ENCODE measurements around the gene ARL3.
A peak's percentile ranks its signal among the peaks of the same experiment; 100 is the strongest.

Gene ARL3

DNA sequence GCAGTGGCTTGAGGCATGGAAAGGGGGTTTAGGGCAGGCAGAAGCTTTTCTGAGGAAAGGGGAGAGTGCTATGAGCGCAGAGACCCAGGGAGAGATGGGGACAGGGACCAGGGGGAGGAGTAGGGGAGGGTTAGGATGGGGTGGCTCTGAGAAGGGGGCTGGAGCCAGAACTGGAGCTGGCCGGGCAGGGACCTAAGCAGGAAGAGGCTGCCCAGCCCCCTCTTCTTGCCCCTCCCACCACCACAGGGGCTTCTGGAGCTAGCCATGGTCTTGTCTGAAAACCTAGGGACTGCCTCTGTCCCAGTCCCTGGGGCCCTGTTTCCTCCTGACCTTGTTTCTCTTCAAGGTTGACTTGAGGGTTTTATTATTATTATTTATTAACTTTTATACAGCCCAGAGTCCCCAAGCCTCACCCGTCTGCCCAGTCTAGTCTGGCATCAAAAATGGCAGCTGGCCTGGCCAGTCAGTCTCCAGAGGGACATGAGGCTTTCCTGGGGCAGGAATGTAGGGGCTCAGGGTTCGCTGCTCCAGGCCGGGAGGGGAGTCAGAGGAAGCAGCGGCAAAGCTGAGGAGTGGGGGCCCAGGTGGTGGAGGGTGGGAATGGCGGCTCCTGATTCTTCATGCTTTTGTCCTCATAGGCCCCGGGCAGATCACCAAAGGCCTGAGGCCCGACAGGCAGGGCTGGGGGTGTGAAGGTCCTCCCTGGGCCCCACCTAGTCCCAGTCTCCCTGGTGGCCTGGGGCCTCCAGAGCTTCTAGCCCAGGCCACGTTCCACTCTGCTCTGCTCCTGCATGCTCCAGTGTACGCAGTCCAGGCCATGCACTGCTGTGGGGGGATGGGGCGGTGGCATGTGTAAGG, 64.2 kb downstream of the ARL3 start:
- no peak for DNase-seq

DNA sequence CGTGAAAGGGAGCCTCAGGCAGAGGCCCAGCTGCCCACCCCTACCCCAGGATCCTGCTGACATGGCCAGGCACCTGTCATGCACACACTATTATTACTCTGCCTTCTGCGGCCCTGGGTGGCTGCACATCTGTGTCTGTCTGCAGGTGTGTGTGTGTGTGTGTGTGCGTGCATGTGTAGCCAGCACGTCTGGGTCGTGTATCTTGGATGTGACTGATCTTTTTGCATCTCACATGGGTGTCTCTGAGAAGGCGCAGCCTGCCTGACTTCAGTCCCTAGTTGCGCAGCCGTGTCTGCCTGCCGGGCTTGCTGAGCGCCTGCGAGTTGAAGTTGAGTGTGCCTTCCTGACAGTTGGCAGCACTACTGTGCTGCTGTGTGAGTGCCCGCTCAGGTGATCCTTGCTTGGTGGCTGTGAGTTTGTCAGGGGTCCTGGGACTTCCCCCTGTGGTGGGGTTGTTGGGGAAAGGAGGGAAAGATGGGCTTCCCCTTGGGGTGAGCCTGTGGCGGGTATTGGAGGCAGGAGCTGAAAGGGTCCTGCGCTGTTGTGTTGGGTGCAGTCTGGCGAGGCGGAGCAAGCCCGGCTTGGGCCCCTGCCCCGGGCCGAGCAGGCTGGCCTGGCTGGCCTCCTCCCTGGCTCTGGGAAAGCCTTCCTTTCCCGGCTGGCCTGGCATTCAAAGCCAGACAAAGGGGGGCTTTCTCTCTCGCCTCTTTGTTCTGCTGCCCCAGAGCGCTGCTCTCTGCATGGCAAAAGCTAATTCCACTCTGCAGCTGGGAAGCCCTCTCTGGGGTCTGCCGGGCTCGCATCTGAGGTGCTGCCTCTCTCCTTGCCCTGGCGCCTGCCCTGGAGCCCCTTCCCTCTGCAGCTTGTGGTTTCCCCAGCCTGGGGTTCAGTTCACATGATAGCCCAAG, 65.1 kb downstream of the ARL3 start:
- peak in 2 of 4 experiments; percentile 18 to 40 for DNase-seq

DNA sequence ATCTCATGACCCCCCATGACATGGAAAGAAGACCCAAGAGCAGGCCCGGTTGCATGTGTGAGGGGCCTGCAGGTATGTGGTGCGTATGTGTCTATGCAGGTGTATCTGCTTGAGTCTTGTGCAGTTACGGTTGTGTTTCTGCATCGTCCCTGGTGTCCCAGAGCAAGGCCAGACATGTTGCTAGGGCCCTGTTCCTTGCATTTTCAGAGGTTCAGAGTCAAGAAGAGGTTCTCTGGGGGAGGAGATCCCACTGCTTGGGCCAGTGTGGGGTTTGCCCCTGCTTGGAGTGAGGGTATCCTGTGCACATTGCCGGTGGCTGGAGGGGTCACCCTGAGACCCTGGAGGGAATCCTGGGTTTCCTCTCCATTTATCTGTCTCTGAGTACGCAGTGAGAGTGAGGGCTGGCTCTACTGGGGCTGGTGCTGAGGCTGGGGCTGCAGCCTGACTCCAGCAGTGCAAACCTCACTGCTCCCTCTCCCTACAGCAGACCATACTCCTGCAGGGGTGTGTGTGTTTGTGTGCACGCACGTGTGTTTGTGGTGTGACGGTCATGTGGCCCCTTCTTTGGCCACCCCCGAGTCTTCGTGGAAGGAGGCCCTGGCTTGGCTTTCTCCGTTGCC, 65.8 kb downstream of the ARL3 start:
- DNase-seq: no peak

DNA sequence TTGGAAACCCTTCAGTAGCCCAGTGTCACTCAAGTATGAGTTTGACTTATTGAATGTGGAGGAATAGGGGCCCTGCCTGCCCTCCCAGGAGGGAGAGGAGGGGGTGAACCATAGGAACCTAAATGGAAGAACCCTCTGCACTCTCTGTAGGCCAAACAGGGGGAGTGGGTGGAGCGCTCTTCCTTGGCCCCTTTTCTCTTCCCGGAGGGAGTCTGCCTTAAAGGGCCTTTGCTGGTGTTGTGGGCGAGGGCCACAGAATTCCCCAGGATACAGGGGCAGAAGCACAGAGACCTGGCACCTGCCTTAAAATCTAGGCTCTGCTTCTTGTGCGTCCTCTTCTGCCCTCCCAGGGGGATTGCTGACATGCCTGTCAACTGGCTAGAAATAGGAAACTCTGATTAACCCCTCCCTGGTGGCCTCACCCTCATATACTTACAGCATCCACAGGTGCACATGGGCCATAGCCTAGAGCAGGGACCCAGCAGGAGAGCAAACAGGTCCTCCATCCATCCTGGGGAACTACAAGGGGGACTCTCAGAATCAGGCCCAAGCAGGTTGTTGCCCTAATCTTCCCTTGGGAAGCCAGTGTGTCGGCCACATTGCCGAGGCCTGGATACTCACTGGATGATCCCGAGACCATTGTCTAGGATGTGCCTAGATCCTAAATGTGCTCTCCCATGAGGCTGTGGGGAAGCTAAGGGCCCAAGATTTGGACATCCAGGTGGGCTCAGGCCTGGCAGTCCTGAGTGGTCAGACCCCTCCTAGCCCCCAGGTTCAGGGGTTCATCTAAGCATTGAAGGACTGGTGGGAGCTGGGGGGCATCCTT, 66.5 kb downstream of the ARL3 start:
- DNase-seq: no peak

DNA sequence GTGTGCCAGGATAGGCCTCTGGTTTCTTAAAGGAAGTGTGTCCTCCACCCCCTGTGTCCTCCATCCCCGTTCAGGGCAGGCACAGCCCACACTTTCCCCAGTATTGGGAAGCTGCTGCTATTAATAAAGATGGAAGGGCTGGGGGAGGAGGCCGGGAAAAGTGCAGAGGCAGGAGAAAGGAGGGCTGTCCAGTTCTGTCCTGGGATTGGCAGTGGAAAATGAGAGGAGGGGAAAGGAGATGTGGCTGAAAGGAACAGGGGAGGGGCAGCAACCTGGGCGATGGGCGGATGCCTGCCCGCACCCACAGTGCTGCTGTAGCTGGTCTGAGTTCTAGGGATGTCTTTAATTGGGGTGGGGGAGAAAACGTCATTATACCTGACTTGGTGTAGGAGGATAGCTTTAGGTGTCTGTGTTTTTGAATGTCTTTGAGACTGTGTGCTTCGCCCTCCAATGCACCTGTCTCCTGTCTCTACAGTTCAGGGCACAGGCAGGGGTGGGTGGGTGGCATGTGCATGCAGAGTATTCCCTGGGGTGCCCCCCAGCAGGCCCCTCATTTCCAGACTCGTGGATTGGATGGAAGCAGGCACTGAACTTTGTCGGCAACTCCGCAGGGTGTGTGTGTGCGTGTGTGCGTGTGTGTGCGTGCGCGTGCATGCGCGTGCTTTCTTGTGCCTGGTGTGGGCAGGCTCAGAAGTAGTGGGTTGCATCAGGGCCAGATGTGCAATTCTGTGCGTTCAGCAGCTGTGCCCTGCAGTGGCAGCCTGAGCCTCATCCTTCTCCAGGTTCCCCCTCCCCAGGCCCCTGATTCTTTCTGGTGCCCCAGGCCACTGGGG, 67.4 kb downstream of the ARL3 start:
- peak in 1 of 4 experiments; percentile 39 for DNase-seq

DNA sequence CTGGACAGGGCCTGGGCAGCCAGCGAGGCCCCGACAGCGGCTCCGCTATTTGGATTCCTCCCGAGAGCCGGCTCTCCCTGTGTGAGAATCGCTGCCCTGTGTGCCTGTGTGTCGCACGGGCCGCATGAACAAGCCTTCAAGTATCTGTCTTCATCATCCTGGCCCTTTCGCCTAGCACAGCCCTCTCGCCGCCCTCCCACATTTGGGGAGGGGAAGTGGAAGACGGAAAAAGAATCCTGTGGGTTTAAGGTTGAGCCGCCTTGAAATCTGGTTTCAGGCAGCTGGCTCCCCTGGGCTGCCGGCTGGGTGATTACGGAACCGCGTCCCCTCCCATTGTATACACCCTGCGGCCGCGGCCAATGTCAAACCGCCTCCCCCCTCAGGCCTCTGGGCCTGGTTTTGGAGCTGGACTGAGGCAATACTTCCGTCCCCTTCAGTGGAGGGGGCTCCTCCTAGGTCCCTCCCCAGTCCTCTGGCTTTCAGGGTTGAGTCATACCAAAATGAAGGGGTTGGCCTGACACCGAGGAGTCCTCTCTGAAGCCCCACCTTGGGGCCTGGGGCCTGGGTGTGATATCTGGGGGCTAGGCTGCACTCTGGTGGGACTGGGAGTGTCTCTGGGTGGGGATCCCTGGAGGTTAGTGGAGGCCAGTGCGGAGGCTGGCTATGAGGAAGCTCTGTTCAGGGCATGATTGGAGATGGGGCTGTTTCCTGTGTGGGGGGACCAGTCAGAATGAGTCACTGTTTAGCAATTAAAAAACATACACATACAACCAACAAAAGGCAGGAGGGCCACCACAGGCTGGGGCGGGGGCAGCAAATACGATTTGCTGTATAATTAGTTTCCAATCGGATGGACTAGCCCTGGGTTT, 68.2 kb downstream of the ARL3 start:
- peak in 3 of 4 experiments; percentile 49 to 52 (median 50) for DNase-seq

DNA sequence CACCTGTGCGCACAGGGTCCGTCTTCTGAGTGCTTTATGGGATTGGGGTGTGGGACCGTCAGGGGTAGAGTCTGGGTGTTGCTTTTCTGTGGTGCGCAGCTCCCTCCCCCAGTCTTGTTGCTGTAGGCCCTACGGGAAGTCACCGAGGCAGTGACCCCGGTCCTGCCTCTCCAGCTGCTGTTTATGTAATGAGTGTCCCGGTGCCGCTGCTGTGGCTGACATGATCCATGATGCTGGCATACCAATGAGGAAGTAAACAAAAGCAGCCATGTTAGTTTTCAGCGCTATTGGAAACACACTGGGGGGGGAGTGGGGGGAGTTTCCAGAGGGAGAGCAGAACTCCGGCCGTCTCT, 68.8 kb downstream of the ARL3 start:
- peak in 1 of 4 experiments; percentile 44 for DNase-seq

DNA sequence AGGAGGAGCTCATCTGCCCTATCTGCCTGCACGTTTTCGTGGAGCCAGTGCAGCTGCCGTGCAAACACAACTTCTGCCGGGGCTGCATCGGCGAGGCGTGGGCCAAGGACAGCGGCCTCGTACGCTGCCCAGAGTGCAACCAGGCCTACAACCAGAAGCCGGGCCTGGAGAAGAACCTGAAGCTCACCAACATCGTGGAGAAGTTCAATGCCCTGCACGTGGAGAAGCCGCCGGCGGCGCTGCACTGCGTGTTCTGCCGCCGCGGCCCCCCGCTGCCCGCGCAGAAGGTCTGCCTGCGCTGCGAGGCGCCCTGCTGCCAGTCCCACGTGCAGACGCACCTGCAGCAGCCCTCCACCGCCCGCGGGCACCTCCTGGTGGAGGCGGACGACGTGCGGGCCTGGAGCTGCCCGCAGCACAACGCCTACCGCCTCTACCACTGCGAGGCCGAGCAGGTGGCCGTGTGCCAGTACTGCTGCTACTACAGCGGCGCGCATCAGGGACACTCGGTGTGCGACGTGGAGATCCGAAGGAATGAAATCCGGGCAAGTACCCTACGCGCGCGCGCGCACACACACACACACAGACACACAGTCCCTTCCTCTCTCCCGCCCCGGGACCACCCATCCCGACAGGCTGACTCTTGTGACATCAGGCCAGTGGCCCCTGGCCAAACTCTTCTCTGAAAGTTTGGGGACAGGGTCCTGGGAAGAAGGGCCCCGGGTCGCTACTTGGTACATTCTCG, 69.4 kb downstream of the ARL3 start:
- peak; percentile 43 to 81 (median 53) for DNase-seq

DNA sequence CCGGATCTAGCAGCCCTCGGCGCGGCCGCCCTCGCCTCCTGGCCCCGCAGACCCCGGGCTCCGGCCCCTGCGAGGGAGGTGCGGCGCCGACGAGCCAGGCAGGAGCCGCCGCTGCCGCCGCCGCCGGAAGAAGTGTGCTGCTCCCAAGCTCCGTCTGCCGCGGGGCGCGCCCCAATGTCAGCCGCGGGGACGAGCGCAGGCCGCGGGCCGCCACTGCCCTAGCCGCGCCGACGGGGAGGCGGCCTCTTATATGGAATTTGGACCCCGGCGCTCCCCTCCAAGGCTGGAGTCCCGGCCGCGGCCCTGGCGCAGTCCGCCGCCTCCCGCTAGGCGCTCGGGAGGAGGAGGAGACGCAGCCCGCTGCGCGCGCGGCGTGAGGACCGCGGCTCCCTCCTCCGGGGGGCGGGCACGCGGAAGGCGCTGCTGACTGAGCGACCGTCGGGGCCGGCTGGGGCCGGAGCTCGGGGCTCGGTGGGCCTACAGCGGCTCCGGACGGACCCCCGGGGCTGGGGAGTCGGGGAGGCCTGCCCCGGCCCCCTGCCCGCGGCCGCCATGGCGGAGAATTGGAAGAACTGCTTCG, 70.0 kb downstream of the ARL3 start, which contains the start of gene TRIM8:
Gene TRIM8 (plus strand): TSS at position 414 of the 580 bp plus-strand sequence. CDS start 139 bp downstream, at position 553.
- DNase-seq: peak; percentile 27 to 57 (median 37)

DNA sequence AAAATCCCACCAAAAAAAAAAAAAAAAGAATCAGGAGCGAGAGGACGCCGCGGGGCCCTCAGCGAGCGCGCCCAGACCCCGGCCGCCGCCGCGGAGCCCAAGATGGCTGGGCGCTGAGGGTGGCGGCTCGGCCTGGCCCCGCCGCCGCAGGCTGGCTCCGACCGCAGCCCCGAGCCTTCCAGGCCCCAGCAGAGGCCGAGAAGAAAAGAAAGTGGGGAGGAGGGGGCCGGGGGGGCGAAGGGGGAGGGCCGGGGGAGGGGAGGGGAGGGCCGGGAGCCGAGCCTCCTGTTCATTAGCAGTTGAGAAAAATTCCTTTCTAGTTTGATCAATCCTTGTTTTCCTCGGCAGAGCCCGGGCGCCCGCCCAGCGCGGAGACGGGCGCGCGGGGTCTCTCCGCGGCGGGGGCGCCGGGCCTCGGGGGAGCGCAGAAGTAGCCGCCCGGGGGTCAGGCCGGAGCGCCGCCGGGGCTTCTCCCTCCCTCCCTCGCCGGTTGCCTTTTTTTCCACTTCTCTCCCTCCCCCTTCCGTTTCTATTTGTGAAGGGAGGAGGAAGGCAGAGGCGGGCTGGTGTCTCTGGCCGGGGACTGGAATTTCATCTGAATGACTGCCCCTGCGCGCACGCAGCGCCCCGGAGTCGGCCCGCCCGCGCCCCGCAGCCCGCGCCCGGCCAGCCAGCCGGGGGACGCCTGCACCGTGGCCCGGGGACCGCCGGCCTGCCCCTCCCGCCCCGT, 70.7 kb downstream of the ARL3 start:
- peak in 1 of 4 experiments; percentile 44 for DNase-seq

DNA sequence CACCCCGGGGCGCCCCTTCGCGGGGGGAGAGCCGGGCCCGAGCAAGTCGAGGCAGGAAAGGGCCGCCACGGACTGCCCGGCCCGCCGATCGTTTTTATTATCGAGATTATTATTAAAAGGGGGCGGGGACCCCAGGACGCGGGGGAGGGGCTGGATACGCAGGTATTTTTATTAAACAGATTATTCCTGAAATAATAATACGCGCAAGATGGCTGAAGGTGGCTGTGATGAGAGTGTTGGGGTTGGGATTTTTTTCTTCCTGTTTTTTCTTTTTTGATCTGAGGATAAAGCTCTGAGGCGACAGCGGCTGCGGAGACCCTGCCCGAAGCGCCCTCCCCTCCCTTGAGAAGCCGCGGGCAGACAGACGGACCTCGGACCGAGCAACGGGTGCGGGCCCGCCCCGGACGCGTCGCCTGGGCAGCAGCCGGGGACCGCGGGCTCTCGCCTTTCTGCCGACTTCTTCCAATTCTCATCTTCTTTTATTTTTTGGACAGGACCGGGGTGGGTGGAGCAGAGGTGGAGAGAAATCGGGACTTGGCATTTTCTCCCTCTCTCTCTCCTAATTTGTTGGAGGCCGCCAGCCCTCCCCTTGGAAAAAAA, 71.4 kb downstream of the ARL3 start:
- peak in 2 of 4 experiments; percentile 26 to 44 for DNase-seq

DNA sequence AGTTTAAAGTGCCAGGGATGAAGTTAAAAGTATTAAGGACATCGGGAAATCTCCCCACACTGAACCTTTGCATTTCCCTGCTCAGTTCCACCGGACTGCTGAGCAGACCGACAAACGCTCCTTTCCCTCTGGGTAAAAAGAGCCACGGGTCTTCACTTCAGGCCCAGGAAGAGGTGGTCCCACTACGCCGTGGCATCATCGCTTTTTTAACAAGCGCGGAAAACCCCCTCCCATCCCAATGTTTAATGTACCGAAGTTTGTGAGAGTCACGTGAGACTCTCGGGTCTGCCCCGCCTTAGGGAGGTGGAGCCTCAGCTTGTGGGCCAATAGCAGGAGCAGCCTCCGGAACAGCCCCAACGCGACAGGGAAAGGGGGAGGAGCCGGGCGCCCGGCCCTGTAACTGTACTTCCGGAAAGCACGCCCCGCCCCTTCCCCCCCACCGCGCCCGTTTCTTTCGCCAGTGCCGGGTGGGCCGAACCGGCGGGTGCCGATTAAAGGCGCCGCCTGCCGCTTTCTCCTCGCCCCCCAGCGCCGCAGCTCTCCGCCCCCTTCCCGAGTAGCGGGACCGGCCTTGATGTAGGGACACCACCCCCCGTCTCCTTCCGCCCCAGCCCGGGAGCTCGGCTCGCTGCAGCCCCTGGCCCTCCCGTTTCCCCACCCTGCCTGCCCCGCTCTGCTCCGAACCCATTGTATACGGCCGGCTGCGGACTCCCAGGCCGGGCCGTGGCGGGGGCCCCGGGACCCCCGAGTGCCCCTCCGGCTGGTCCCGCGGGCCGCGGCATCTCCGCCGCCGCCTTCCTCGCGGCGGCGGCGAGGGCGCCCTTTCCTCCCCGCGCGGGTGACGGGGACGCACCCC, 72.1 kb downstream of the ARL3 start:
- peak; percentile 83 to 97 (median 92) for DNase-seq

DNA sequence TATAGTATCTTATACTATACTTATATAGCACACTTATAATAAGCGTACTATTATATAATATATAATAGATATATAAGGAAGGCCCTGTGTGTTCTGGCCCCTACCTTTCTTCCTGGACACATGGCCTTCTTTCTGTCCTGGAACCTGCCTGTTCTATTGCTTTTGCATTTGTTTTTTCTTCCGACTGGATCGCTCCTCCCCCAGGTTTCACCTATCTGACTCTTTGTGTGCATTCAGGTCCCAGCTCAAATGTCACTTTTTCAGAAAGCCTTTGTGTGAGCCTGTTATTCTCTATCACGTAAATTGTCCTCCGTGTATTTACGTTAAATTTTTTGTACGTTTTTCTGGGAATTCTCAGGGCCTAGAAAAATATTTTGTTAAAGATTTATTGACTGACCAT, 72.8 kb downstream of the ARL3 start:
- DNase-seq: no peak

DNA sequence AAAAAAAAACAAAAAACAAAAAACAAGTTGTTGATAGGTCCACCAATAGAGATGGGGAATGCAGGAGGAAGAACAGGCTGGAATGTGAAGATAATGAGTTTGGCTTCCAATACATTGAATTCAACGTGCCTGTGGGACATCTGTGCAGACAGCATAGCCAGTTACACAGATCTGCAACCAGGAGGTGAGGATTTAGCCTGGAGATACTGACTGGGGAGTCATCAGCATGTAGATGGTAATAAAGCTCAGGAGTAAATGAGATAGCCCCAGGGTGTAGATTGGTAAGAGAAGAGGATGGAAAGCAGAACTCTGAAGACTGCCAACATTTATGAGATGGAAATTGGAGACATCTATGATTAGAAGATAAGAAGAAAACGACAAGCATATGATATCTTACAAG, 74.7 kb downstream of the ARL3 start:
- no peak for DNase-seq

DNA sequence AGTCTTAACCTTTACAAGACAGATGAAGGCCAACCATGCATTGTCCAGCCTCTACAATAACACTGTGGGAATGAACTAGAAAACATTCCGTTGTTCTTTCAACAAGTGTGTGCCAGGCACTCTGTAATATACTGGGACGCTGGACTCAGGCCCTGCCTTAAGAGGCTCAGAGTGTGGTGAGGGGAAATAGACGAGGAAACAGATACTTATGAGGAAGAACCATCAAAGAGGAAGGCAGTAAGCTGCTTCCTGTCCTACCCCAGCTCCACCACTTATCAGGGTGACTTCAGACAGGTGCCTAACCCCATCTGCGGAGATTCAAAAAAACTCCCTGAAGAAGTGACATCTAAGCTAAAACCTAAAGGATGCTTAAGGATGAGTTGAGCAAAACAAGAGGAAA, 78.8 kb downstream of the ARL3 start:
- no peak for DNase-seq

DNA sequence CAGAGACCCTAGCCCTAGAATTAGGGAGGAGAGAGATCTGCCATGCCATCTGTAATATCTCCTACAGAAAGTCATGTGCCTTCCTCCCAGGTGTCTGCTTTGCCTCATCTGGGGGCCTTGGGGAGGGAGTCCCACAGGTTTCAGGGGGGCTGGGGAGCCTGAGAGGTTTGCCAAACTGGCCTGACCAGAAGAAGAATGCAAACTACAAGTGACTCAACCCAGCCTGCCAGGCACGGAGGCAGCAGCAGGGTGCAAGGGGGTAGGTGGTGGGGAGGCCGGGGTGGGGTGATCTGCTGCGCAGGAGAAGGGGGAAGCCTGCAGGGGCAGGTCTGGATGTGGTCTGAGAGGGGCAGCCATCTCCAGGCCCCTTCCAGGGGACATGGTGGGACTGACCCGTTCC, 79.5 kb downstream of the ARL3 start:
- DNase-seq: no peak

DNA sequence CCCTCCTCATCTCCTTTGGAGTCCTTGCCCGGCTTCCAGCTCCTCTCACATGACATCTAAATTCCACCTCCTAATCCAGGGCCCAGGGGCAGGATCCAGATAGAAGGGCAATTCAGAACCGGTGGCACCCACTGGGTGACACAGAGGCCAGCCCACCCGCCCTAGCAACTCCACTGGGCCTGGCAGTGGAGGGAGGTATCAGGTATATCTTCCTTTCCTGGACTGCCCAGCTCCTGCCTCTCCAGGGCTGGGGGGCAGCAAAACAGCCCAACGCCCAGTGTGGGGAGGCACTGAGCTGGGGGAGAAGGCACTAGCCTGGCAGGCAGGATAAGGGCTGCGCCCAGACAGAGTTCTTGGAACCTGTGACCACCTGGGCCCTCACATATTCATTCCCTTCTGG, 80.3 kb downstream of the ARL3 start:
- no peak for DNase-seq
